ENCODE results near the gene CATSPERE. TPM values are rescaled to one million over a fixed set of nuclear protein-coding genes. Genes with fewer than 3 reads are reported as not detected.
"Not testable (repeated sequence)": the region's sequence is repeated elsewhere in the genome, so short reads cannot be mapped to it uniquely, and the experiment has no call there.

CATSPERE gene
- total RNA-seq, 4 donors from 2014 or later = 0.24 to 1.4 (median 1.0) TPM

DNA sequence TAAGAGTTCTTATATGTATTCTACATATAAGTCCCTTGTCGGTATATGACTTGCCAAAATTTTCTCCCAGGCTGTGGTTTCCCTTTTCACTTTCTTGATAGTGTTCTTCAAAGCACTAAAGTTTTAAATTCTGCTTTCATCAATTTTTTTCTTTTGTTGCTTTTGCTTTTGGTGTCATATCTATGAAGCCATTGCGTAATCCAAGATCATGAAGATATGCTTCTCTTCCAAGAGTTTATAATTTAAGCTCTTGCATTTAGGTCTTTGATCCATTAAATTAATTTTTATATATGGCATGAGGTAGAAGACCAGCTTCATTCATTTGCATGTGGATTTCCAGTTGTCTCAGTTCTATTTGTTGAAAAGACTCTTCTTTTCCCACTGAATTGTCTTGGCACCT lies 214.1 kb downstream of the CATSPERE start:
- TF ChIP-seq, protein P1, sequence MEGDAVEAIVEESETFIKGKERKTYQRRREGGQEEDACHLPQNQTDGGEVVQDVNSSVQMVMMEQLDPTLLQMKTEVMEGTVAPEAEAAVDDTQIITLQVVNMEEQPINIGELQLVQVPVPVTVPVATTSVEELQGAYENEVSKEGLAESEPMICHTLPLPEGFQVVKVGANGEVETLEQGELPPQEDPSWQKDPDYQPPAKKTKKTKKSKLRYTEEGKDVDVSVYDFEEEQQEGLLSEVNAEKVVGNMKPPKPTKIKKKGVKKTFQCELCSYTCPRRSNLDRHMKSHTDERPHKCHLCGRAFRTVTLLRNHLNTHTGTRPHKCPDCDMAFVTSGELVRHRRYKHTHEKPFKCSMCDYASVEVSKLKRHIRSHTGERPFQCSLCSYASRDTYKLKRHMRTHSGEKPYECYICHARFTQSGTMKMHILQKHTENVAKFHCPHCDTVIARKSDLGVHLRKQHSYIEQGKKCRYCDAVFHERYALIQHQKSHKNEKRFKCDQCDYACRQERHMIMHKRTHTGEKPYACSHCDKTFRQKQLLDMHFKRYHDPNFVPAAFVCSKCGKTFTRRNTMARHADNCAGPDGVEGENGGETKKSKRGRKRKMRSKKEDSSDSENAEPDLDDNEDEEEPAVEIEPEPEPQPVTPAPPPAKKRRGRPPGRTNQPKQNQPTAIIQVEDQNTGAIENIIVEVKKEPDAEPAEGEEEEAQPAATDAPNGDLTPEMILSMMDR (IDR thresholded peaks at IDR 0.05) = no peak
- no peak for ATAC-seq (ENCODE audit: low FRiP score)

DNA sequence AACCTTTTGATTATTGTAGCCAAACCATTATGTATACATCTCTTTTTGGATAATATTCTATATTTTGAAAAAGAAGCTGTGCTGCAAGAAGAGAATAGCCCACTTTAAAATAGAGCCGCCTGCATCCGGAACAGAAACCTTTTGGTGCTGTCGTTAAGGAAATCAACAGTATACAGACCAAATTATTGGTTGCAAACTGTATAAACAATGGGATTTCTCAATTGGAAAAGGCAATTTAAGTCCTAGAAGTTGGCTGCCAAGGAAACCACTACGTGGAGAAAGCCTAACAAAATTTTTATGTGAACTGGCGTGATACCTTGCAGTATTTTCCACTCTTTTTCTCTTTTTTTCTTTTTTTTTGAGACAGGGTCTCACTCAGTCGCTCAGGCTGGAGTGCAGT lies 217.6 kb downstream of the CATSPERE start:
- TF ChIP-seq, protein P1 (IDR thresholded peaks at IDR 0.05) = no peak
- no peak for DNase-seq (ENCODE audit: low spot score)
- no peak for ATAC-seq (ENCODE audit: low FRiP score)

More for the DNA sequence above, 214.1 kb downstream of the CATSPERE start:
- DNase-seq (ENCODE audit: low spot score) = no peak

DNA sequence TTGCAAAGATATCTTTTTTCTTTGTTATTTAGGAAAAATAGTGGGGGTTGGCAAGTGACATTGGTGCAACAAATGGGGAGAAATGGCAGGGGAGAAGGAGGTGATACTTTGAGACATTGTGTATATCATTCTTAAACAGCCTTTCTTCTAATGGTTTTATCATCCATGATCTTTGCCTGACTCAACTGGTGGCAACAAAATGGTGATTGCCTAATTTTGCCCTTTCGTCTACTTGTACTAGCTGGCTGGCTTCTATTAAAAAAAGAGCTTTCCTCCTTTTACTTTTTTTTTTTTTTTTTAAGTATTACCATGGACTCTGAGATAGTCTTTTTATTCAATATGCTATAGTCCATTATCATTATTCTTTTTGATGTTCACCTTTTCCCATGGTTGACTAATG lies 219.6 kb downstream of the CATSPERE start:
- DNase-seq (ENCODE audit: low spot score) (no peak), ATAC-seq (ENCODE audit: low FRiP score) (no peak)
- TF ChIP-seq, protein P1 (IDR thresholded peaks at IDR 0.05) = no peak

DNA sequence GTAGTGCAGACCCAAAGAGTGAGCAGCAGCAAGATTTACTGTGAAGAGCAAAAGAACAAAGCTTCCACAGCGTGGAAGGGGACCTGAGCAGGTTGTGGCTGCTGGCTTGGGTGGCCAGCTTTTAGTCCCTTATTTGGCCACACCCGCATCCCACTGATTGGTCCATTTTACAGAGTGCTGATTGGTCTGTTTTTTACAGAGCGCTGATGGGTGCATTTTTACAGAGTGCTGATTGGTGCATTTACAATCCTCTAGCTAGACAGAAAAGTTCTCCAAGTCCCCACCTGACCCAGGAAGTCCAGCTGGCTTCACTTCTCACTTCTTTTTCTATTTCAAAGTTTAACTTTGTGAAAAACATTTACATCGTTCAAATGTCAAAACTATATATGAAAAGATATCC lies 221.0 kb downstream of the CATSPERE start:
- not testable (repeated sequence) for DNase-seq (ENCODE audit: low spot score); ATAC-seq (ENCODE audit: low FRiP score)

Small RNA genes within 50 kb of the gene (small RNA-seq; reads per million reads assigned to genes)
- gene CYCSP5 = not detected

Other genes starting within 250 kb of the CATSPERE start
- 10 to 100 TPM; 21.3 to 41.4 (median 32.4) TPM for gene ADSS2, start 9.4 kb upstream of the CATSPERE start, total RNA-seq
- gene DESI2, start 191.9 kb downstream of the CATSPERE start, total RNA-seq = 10 to 100 TPM; 33.4 to 47.6 (median 35.4) TPM